Measurements from ENCODE around the gene RFX6. TPM values are rescaled to one million over a fixed set of nuclear protein-coding genes. Genes with fewer than 3 reads are reported as not detected.
A peak's percentile ranks its signal among the peaks of the same experiment; 100 is the strongest.

The RFX6 gene
- total RNA-seq, 1 experiment from 2014 or later, result 0.15 TPM

GRCh38 chr6:116932496-116932895 is 55.5 kb downstream of the RFX6 start:
- no peaks in the 10 kb centered on the region for H3K27me3 ChIP-seq (ENCODE audit: low read length)
- H3K4me1 ChIP-seq (ENCODE audit: insufficient read depth, low read length), result peaks cover 36% of the 10 kb centered on the region
- intact Hi-C loops (cut with micrococcal nuclease), result loop anchor here (5.0 kb wide), 1 partner anchor 35 kb away; no protein-coding TSS in a partner anchor
- no peaks in the 10 kb centered on the region for H3K9me2 ChIP-seq (replicated peaks; ENCODE audit: low read length)
- ATAC-seq (peak; percentile 83), DNase-seq (peak; percentile 88)
- H3K27ac ChIP-seq (ENCODE audit: low read length), result peak overlapping the region; percentile 97
- no peaks in the 10 kb centered on the region for H4K20me1 ChIP-seq (ENCODE audit: low read length)
- no peaks in the 10 kb centered on the region for H3K36me3 ChIP-seq (ENCODE audit: low read depth, low read length)
- H3K4me3 ChIP-seq (ENCODE audit: low read length), result peak overlapping the region; percentile 47
- POLR2A ChIA-PET (ENCODE audit: unreplicated experiment), result no interaction called here
- BruUV-seq (replicated peaks), result no TSS peak
- H3K79me2 ChIP-seq (ENCODE audit: low read length), result no peaks in the 10 kb centered on the region
- CTCF ChIA-PET, result no interaction called here
- peak overlapping the region; percentile 72 for H3K9ac ChIP-seq (ENCODE audit: low read length)
- peaks cover 5% of the 10 kb centered on the region for H3F3A ChIP-seq (ENCODE audit: low read length, unreplicated experiment)
- TF ChIP-seq CTCF (conservative IDR thresholded peaks at IDR 0.05; ENCODE audit: low read depth, low read length) (no peak), EZH2 (IDR thresholded peaks at IDR 0.05; ENCODE audit: low read length, unreplicated experiment) (no peak), EZH2phosphoT487 (IDR thresholded peaks at IDR 0.05; ENCODE audit: borderline replicate concordance, low read length) (no peak)
- H3K4me2 ChIP-seq (ENCODE audit: low read length), result peak overlapping the region; percentile 78
- no peak overlapping the region for H2AFZ ChIP-seq (ENCODE audit: low read length)
- H3K9me3 ChIP-seq (ENCODE audit: low read length), result no peaks in the 10 kb centered on the region

DNA sequence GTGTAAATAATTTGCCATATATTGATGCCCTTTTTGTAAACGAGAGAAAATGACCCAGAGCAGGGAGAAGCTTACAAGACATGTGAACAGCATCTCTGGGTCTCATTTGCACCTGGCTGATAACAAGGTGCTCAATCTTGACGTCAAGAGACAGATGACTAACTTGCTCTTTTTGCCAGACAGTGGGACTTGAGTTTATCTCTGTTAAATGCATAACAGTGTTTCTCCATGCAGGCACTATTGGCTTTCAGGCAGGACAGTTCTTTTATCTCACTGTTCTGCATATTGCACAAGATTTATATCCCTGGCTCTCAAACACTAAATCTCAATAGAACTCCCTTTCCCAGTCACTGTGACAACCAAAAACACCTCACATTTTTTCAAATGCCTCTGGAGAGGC is 56.4 kb downstream of the RFX6 start:
- Histone ChIP-seq H3F3A (ENCODE audit: low read length, unreplicated experiment) (peaks cover 5% of the 10 kb centered on the region), H3K4me1 (ENCODE audit: insufficient read depth, low read length) (peaks cover 36% of the 10 kb centered on the region), H3K4me3 (ENCODE audit: low read length) (no peak overlapping the region), H3K27me3 (ENCODE audit: low read length) (no peaks in the 10 kb centered on the region), H4K20me1 (ENCODE audit: low read length) (no peaks in the 10 kb centered on the region), H3K79me2 (ENCODE audit: low read length) (no peaks in the 10 kb centered on the region), H3K9me3 (ENCODE audit: low read length) (no peaks in the 10 kb centered on the region), H3K36me3 (ENCODE audit: low read depth, low read length) (no peaks in the 10 kb centered on the region), H3K4me2 (ENCODE audit: low read length) (peak overlapping the region; percentile 61), H3K9ac (ENCODE audit: low read length) (peak overlapping the region; percentile 63; the same call in 1 of the 2 replicates), H2AFZ (ENCODE audit: low read length) (no peak overlapping the region), H3K9me2 (replicated peaks; ENCODE audit: low read length) (no peaks in the 10 kb centered on the region), H3K27ac (ENCODE audit: low read length) (peak overlapping the region; percentile 97)
- ATAC-seq (peak; percentile 6), DNase-seq (peak; percentile 46)
- intact Hi-C loops (cut with micrococcal nuclease), result loop anchor here (5.0 kb wide), 1 partner anchor 34 kb away; no protein-coding TSS in a partner anchor
- BruUV-seq (replicated peaks), result no TSS peak
- ChIA-PET POLR2A (ENCODE audit: unreplicated experiment) (no interaction called here), CTCF (no interaction called here)
- TF ChIP-seq EZH2 (IDR thresholded peaks at IDR 0.05; ENCODE audit: low read length, unreplicated experiment), result no peak
- TF ChIP-seq CTCF (conservative IDR thresholded peaks at IDR 0.05; ENCODE audit: low read depth, low read length), result no peak
- TF ChIP-seq EZH2phosphoT487 (IDR thresholded peaks at IDR 0.05; ENCODE audit: borderline replicate concordance, low read length), result no peak

GRCh38 chr6:116938305-116938704 is 61.3 kb downstream of the RFX6 start:
- no peaks in the 10 kb centered on the region for H3K79me2 ChIP-seq (ENCODE audit: low read length)
- CTCF ChIA-PET, result no interaction called here
- H3K9me3 ChIP-seq (ENCODE audit: low read length), result no peaks in the 10 kb centered on the region
- H4K20me1 ChIP-seq (ENCODE audit: low read length), result no peaks in the 10 kb centered on the region
- H3K4me1 ChIP-seq (ENCODE audit: insufficient read depth, low read length), result peaks cover 16% of the 10 kb centered on the region
- ATAC-seq (no peak), DNase-seq (no peak)
- POLR2A ChIA-PET (ENCODE audit: unreplicated experiment), result no interaction called here
- no peak overlapping the region for H3K27ac ChIP-seq (ENCODE audit: low read length)
- no peak overlapping the region for H3K4me2 ChIP-seq (ENCODE audit: low read length)
- TF ChIP-seq EZH2 (IDR thresholded peaks at IDR 0.05; ENCODE audit: low read length, unreplicated experiment) (no peak), CTCF (conservative IDR thresholded peaks at IDR 0.05; ENCODE audit: low read depth, low read length) (no peak), EZH2phosphoT487 (IDR thresholded peaks at IDR 0.05; ENCODE audit: borderline replicate concordance, low read length) (no peak)
- no peak overlapping the region for H3K4me3 ChIP-seq (ENCODE audit: low read length)
- no TSS peak for BruUV-seq (replicated peaks)
- intact Hi-C loops (cut with micrococcal nuclease), result no loop called here
- H3K36me3 ChIP-seq (ENCODE audit: low read depth, low read length), result no peaks in the 10 kb centered on the region
- no peaks in the 10 kb centered on the region for H3F3A ChIP-seq (ENCODE audit: low read length, unreplicated experiment)
- no peaks in the 10 kb centered on the region for H3K9me2 ChIP-seq (replicated peaks; ENCODE audit: low read length)
- H3K9ac ChIP-seq (ENCODE audit: low read length), result no peak overlapping the region
- no peaks in the 10 kb centered on the region for H3K27me3 ChIP-seq (ENCODE audit: low read length)
- no peak overlapping the region for H2AFZ ChIP-seq (ENCODE audit: low read length)
